NCI-H1417 treated with DMSO at 0.1 percent for 48 hours (cell line): Measurements from ENCODE around the gene PFKP.

ENCODE experiments used
- DNase-seq: peaks from one replicate; lab custom pipeline; 2025; lab: John Stamatoyannopoulos, UW

PFKP gene

DNA sequence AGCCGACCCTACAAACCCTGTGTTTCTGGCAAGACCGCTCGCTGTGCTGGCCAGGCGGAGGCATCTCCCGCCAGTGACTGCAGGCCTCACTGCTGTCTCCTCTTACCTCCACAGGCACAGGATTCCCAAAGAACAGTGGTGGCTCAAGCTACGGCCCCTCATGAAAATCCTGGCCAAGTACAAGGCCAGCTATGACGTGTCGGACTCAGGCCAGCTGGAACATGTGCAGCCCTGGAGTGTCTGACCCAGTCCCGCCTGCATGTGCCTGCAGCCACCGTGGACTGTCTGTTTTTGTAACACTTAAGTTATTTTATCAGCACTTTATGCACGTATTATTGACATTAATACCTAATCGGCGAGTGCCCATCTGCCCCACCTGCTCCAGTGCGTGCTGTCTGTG is 69.0 kb downstream of the PFKP start:
- no peak for DNase-seq

- DNase-seq: no peak
Measured at GRCh38 chr10:3136763-3137611, 69.6 kb downstream of the PFKP start.

GRCh38 chr10:3137958-3138726 is 70.8 kb downstream of the PFKP start:
- no peak for DNase-seq

- no peak for DNase-seq
Measured at GRCh38 chr10:3139216-3139910, 72.0 kb downstream of the PFKP start.

DNA sequence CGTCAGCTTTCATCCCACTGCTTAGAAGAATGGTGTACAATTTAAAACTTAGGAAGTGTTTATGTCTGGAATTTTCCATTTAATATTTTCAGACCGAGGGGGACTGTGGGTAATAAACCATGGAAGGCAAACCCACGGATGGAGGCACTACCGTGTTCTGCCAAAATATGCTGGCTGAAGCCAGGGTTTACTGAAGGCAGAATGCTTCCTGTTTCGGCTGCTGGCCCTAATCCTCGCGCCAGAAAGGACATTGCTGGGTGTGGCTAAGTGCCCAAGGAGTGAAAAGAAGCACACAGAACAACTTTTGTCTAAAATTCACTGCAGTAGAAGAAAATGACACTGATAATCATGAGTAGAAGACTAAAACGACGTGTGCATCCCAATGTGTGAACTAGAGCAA is 72.9 kb downstream of the PFKP start:
- DNase-seq: no peak

DNA sequence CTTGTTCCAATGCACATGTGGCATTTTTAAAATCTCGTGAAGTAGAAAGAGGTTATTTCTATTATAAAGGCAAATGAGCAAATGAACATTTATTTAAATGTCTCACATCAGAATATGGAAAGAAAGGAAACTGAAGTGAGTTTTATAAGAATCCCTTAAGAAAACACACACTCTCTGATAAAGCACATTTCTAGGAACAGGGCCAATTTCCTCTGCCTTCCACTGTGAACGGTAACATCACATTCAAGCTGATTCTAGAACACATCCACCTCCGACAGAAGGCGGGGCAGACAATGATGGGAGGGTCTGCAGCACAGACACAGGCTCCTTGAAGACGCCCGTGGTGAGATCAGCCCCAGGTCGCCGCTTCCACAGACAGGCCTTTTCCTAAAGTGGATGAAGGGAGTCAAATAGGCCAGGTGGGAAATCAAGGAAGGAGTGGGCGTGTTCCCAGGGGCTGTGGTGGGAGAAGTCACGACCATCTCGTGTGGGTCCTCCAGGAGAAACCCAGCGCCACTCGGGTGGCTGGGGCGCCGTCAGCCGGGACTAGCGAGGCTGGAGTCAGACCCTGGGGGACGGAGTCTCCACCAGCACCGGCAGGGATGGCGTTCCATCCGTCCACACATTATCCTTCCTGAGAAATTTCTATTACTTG is 74.1 kb downstream of the PFKP start:
- DNase-seq: no peak

- no peak for DNase-seq
Measured at GRCh38 chr10:3142146-3142875, 75.0 kb downstream of the PFKP start.

DNA sequence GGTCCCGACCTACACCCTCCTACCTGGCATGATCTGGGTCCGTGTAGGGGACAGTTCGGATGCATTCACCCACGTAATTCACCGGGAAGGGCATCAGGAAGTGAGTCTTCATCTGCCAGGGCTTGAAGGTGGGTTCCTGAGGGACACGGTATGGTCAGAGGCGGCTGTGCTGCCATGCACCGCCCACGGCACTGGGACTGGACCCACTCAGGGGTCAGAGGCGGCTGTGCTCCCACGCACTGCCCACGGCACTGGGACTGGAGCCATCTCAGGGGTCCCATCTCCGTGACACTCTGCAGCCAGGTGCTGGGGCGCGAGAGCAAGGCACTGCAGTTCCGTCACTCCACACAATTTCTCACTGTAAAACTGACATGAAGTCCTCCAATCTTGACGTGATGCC is 76.0 kb downstream of the PFKP start:
- DNase-seq: no peak

DNA sequence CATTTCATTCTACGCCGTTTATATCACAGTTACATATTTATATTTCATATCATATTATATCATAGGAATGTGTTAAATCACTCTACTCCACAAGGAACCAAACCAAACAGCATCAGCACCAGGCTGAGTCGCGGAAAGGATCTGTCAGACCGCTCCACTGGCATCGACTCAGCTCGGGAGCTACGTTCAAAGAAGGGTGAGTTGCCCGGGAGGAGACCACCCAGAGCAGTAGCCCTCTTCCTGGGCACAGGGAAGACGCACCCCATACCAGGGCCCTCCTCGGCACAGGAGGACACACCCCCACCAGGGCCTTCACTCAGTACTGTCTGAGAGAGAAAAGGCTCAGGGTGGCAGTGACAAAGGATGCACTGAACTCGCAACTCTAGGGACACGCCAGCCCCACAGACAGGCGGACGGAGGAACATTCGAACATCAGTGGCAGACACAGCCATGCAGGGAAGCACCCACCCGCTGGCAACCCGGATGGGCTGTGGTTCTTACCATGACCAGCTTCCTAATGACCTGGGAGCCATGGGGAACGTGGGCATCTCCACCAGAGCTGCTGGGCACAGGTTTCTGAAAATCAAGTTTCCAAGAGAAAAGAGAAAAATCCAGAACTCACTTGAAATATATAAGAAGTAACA is 76.6 kb downstream of the PFKP start:
- no peak for DNase-seq

- DNase-seq: no peak
Measured at GRCh38 chr10:3145366-3145765, 78.0 kb downstream of the PFKP start.

GRCh38 chr10:3146289-3146688 is 78.9 kb downstream of the PFKP start:
- no peak for DNase-seq

DNA sequence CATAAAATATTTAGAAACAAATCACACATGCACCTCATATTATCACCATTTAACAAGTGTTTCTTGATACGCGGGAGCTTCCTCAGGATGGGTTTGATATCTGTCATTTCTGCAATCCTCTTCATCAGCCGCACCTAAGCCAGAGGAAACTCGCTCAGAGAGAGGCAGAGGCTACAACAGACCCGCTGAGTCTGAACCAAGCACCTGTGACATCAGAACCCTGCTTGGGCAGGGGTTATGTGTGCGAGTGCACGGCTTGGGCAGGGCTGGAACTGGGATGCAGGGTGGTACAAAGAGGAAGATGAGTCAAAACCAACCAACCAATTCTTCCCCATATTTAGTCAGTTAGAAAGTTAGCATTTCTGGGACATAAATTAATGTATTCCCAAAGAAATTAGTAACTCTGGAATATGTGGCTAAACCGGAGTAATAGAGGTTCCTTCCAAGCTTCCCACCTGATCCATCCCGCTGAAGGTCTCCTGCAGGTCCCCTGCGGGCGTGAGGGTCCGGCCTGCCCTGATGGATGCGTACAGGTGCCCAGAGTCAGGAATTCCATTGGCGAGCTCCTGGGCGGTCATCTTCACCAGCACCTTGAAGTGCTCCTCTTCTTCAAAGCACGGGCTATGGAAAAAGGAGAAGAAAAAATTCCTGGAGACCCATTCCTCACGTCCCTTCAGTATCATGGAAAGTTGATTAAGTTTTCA is 79.9 kb downstream of the PFKP start:
- no peak for DNase-seq

DNA sequence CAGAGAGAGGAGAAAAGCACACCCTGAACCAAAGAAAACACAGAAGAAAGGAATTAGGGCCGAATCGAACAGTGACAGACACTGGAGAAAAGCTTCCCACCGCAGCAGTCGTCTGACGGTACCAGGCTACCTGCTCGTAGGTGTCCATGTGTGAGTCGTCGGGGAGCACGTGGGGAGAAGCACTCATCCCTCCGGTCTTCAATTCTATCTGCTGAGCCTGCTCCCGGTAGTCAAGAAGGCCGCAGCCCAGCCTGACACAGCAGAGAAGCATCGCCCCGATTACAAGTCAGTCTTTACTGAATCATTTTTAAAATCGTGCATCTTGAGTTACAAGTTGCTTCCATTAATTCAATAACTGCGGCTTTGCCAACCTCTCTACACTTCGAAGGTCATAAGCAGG is 80.7 kb downstream of the PFKP start:
- DNase-seq: no peak

- no peak for DNase-seq
Measured at GRCh38 chr10:3148994-3149393, 81.6 kb downstream of the PFKP start.

- no peak for DNase-seq
Measured at GRCh38 chr10:3149918-3150317, 82.6 kb downstream of the PFKP start.

GRCh38 chr10:3150366-3150765 is 83.0 kb downstream of the PFKP start:
- DNase-seq: no peak

- DNase-seq: no peak
Measured at GRCh38 chr10:3150961-3151360, 83.6 kb downstream of the PFKP start.

- DNase-seq: no peak
Measured at GRCh38 chr10:3151889-3152565, 84.7 kb downstream of the PFKP start.

DNA sequence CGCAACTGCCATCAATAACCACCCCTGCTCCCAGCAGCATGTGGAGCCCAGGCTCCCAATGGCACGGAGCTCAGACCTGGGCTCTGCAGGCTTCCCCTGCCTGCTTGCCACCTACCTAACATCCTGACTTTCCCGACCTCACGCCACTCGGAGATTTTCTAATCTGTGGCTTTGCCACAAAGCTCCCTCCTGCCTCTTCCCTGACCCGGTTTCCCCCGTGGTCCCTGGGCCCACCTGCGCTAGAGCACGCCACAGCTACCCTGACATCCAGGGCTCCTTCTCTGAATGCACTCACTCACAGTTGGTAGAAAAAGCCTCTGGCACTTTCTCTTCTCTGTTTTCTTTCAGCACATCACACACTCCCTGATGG is 85.2 kb downstream of the PFKP start:
- DNase-seq: no peak

- DNase-seq: no peak
Measured at GRCh38 chr10:3154666-3155065, 87.3 kb downstream of the PFKP start.
